SK-N-SH (cell line): ENCODE measurements around the gene CENPL. TPM values are rescaled to one million over a fixed set of nuclear protein-coding genes. Genes with fewer than 3 reads are reported as not detected.
A peak's percentile ranks its signal among the peaks of the same experiment; 100 is the strongest.

Experiments used
- CTCF ChIA-PET: fragments of 300-600, 350-600 bp; formaldehyde crosslinking; extraction: SDS; loops from one replicate; lab custom pipeline; 2021; lab: Yijun Ruan, JAX
- POLR2A ChIA-PET: fragments of 350-600 bp; sonication (Branson Sonifier 250); formaldehyde crosslinking; extraction: SDS; loops from one replicate; lab custom pipeline; 2020; ENCODE audit warnings: antibody characterized with exemption, inconsistent platforms; lab: Yijun Ruan, JAX
- DNase-seq: peaks from one replicate; pipeline ENCODE4 v3.0.0; 2012
- H2AFZ ChIP-seq: fragments of 200-600 bp; sonication (generic); 2 replicates; pipeline ENCODE4 v1.8.1; 2016; ENCODE audit warnings: antibody characterized with exemption, mild to moderate bottlenecking, low read depth
- H3F3A ChIP-seq: fragments of 200-600 bp; sonication (generic); replicated peaks from 2 replicates; pipeline ENCODE3; 2016; ENCODE audit warnings: antibody characterized with exemption, mild to moderate bottlenecking; ENCODE audit not compliant: insufficient read depth
- H3K27ac ChIP-seq, 2 experiments: fragments of 200-500 bp in 1 of 2; fragments of 200-600 bp in 1 of 2; sonication (Bioruptor generic) in 1 of 2; sonication (generic), shearing (Covaris generic) in 1 of 2; 2 replicates each; pipeline versions ENCODE4 v1.5.1 to v1.6.1; 2014 to 2016; ENCODE audit warnings: low read depth in 2 of 2, inconsistent platforms in 1 of 2, low read length in 1 of 2, mild to moderate bottlenecking in 1 of 2, mixed read lengths in 1 of 2
- H3K27me3 ChIP-seq: fragments of 200-600 bp; sonication (generic), shearing (Covaris generic); 2 replicates; pipeline ENCODE4 v1.6.1; 2016; ENCODE audit warnings: mixed run types; ENCODE audit not compliant: insufficient read depth
- H3K36me3 ChIP-seq, 2 experiments: fragments of 200-500 bp in 1 of 2; fragments of 200-600 bp in 1 of 2; sonication (Bioruptor generic) in 1 of 2; sonication (generic) in 1 of 2; replicated peaks in 1 of 2; 2 replicates each; pipeline versions ENCODE3 to v1.5.1; 2014 to 2016; ENCODE audit warnings: low read length in 1 of 2, mild to moderate bottlenecking in 1 of 2; ENCODE audit not compliant: insufficient read depth in 2 of 2, control insufficient read depth in 1 of 2
- H3K4me1 ChIP-seq, 2 experiments: fragments of 200-500 bp in 1 of 2; fragments of 200-600 bp in 1 of 2; sonication (Bioruptor generic) in 1 of 2; sonication (generic), shearing (Covaris generic) in 1 of 2; 2 replicates each; pipeline versions ENCODE4 v1.5.1 to v1.6.1; 2014 to 2016; ENCODE audit warnings: low read depth in 1 of 2, low read length in 1 of 2, mixed run types in 1 of 2; ENCODE audit not compliant: insufficient read depth in 2 of 2, control insufficient read depth in 1 of 2
- H3K4me2 ChIP-seq: fragments of 200-600 bp; sonication (generic), shearing (Covaris generic); 2 replicates; pipeline ENCODE4 v1.6.1; 2017; ENCODE audit warnings: mixed run types
- H3K4me3 ChIP-seq, 2 experiments: fragments of 200-500 bp in 1 of 2; fragments of 200-600 bp in 1 of 2; sonication (Bioruptor generic) in 1 of 2; sonication (generic), shearing (Covaris generic) in 1 of 2; 2 replicates each; pipeline versions ENCODE4 v1.5.1 to v1.8.1; 2014 to 2016; ENCODE audit warnings: low read depth in 2 of 2, inconsistent platforms in 1 of 2, low read length in 1 of 2, mild to moderate bottlenecking in 1 of 2, mixed read lengths in 1 of 2, moderate library complexity in 1 of 2
- H3K79me2 ChIP-seq: fragments of 200-600 bp; sonication (generic); 2 replicates; pipeline ENCODE4 v1.8.1; 2017; ENCODE audit warnings: mild to moderate bottlenecking; ENCODE audit not compliant: insufficient read depth
- H3K9ac ChIP-seq: fragments of 200-600 bp; sonication (generic); 2 replicates; pipeline ENCODE4 v1.6.1; 2017; ENCODE audit warnings: mixed run types
- H3K9me2 ChIP-seq: fragments of 200-600 bp; sonication (generic); 2 replicates; pipeline ENCODE4 v1.6.1; 2017; ENCODE audit warnings: mixed run types
- H3K9me3 ChIP-seq: fragments of 200-600 bp; sonication (generic); 2 replicates; pipeline ENCODE4 v1.6.1; 2017; ENCODE audit warnings: mixed run types, mild to moderate bottlenecking, moderate library complexity
- H4K20me1 ChIP-seq: fragments of 200-600 bp; sonication (generic); 2 replicates; pipeline ENCODE4 v1.6.1; 2017; ENCODE audit warnings: mild to moderate bottlenecking, mixed run types; ENCODE audit not compliant: insufficient read depth
- FOSL2 ChIP-seq: IDR thresholded peaks from 2 replicates; pipeline ENCODE4 v1.4.0; 2012; ENCODE audit warnings: low read depth, mild to moderate bottlenecking, moderate library complexity, borderline replicate concordance
- MAX ChIP-seq: IDR thresholded peaks from 2 replicates; pipeline ENCODE4 v1.4.0; 2012; ENCODE audit warnings: low read depth
- MXI1 ChIP-seq: IDR thresholded peaks from 2 replicates; pipeline ENCODE4 v1.6.1; 2012; ENCODE audit warnings: mild to moderate bottlenecking, low read depth, low read length, improper control_type of control experiment
- NFIC ChIP-seq: IDR thresholded peaks from 2 replicates; pipeline ENCODE4 v1.4.0; 2012; ENCODE audit warnings: borderline replicate concordance
- POLR2AphosphoS5 ChIP-seq: IDR thresholded peaks from 2 replicates; pipeline ENCODE4 v1.6.1; 2012; ENCODE audit warnings: low read depth, low read length
- RAD21 ChIP-seq: IDR thresholded peaks from 2 replicates; pipeline ENCODE4 v1.6.1; 2012; ENCODE audit warnings: mild to moderate bottlenecking, low read length
- SIN3A ChIP-seq: IDR thresholded peaks from 2 replicates; pipeline ENCODE4 v1.6.1; 2012; ENCODE audit warnings: low read depth, mild to moderate bottlenecking, low read length, moderate library complexity, borderline replicate concordance
- TAF1 ChIP-seq: IDR thresholded peaks from 2 replicates; pipeline ENCODE4 v1.6.1; 2012; ENCODE audit warnings: low read depth, mild to moderate bottlenecking, low read length, moderate library complexity, borderline replicate concordance
- USF2 ChIP-seq: fragments of 150-350 bp; IDR thresholded peaks from 2 replicates; pipeline ENCODE4 v1.6.1; 2017; ENCODE audit warnings: antibody characterized with exemption, low read length, low read depth, borderline replicate concordance
- ZBTB33 ChIP-seq: IDR thresholded peaks from 2 replicates; pipeline ENCODE4 v1.4.0; 2012; ENCODE audit warnings: low read depth, borderline replicate concordance
- WGBS: methylation state at CpG from one replicate; pipeline ENCODE4 v1.1.6; 2017; ENCODE audit warnings: low lambda C conversion rate; 5-methylcytosine and 5-hydroxymethylcytosine counted together
- polyA plus RNA-seq, 3 experiments: library from polyadenylated mRNA; depleted of rRNA; stranded (reverse); fragments of >200 nt; gene quantifications; 2 replicates each; pipeline ENCODE4 v1.2.3, GENCODE V29; 2012

CENPL gene
- polyA plus RNA-seq, 1 of the 3 experiments (the other 2 are of a cell fraction): 4.0 TPM

GRCh38 chr1:173856014-173856413, 31.3 kb upstream of the CENPL start:
- Histone ChIP-seq H3K79me2 (no peaks in the 10 kb centered on the region), H3K27ac (peak overlapping the region in 1 of 2 experiments; percentile 16; a peak in 1 of 4 replicates), H3K9me3 (no peaks in the 10 kb centered on the region), H4K20me1 (no peaks in the 10 kb centered on the region), H3K4me2 (no peak overlapping the region), H3K4me1 (peaks cover 4% of the 10 kb centered on the region in 2 experiments; a peak in 2 of 4 replicates), H3K27me3 (no peaks in the 10 kb centered on the region), H3K9ac (no peak overlapping the region), H3K36me3 (peaks cover 35 to 56% of the 10 kb centered on the region in 2 experiments), H2AFZ (no peak overlapping the region), H3K9me2 (no peaks in the 10 kb centered on the region), H3F3A (peaks cover 35% of the 10 kb centered on the region), H3K4me3 (no peak overlapping the region)
- TF ChIP-seq NFIC (no peak), POLR2AphosphoS5 (0 out of 2 replicates have a peak, but pooled peaks have one; percentile 19)
- 86% methylated on average over 1 of the region's 1 CpG for WGBS
- POLR2A ChIA-PET: interaction anchor here (0.7 kb wide), 1 partner anchor 1131 kb away, joined by 3 read pairs; no protein-coding TSS in a partner anchor
- DNase-seq: no peak
- CTCF ChIA-PET: no interaction called here

- DNase-seq: no peak
- H3K9me2 ChIP-seq: no peaks in the 10 kb centered on the region
- peaks cover 37 to 47% of the 10 kb centered on the region in 2 experiments for H3K36me3 ChIP-seq
- H3K27me3 ChIP-seq: no peaks in the 10 kb centered on the region
- ChIA-PET POLR2A (no interaction called here), CTCF (interaction anchor here (0.6 to 1.7 kb wide), 4 partner anchors 10 to 433 kb away, joined by 3 to 4 read pairs (median 4); no protein-coding TSS in a partner anchor)
- H3K4me3 ChIP-seq: no peak overlapping the region
- H4K20me1 ChIP-seq: no peaks in the 10 kb centered on the region
- no peaks in the 10 kb centered on the region for H3K9me3 ChIP-seq
- H2AFZ ChIP-seq: no peak overlapping the region
- no peak overlapping the region for H3K4me2 ChIP-seq
- H3F3A ChIP-seq: peaks cover 24% of the 10 kb centered on the region
- no peaks in the 10 kb centered on the region for H3K79me2 ChIP-seq
- 62% methylated on average over 5 of the region's 5 CpGs for WGBS
- H3K27ac ChIP-seq: peak overlapping the region in 1 of 2 experiments; percentile 27; a peak in 3 of 4 replicates
- peaks cover 4% of the 10 kb centered on the region in 2 experiments; a peak in 2 of 4 replicates for H3K4me1 ChIP-seq
- H3K9ac ChIP-seq: no peak overlapping the region
- TF ChIP-seq MXI1 (no peak), MAX (no peak), ZBTB33 (no peak), RAD21 (no peak), USF2 (no peak), SIN3A (no peak), TAF1 (no peak), FOSL2 (no peak)
Observed at GRCh38 chr1:173853074-173853473, 28.4 kb upstream of the CENPL start.
